SKM-1 treated with dmso at 0.1 percent for 144 hours (cell line): ENCODE measurements around the gene GNLY.
A peak's percentile ranks its signal among the peaks of the same experiment; 100 is the strongest.
"Not testable (repeated sequence)": the region's sequence is repeated elsewhere in the genome, so short reads cannot be mapped to it uniquely, and the experiment has no call there.

Experiments
- DNase-seq: peaks from one replicate; lab custom pipeline; 2025; ENCODE audit not compliant: unreplicated experiment; lab: John Stamatoyannopoulos, UW

Gene GNLY

DNA sequence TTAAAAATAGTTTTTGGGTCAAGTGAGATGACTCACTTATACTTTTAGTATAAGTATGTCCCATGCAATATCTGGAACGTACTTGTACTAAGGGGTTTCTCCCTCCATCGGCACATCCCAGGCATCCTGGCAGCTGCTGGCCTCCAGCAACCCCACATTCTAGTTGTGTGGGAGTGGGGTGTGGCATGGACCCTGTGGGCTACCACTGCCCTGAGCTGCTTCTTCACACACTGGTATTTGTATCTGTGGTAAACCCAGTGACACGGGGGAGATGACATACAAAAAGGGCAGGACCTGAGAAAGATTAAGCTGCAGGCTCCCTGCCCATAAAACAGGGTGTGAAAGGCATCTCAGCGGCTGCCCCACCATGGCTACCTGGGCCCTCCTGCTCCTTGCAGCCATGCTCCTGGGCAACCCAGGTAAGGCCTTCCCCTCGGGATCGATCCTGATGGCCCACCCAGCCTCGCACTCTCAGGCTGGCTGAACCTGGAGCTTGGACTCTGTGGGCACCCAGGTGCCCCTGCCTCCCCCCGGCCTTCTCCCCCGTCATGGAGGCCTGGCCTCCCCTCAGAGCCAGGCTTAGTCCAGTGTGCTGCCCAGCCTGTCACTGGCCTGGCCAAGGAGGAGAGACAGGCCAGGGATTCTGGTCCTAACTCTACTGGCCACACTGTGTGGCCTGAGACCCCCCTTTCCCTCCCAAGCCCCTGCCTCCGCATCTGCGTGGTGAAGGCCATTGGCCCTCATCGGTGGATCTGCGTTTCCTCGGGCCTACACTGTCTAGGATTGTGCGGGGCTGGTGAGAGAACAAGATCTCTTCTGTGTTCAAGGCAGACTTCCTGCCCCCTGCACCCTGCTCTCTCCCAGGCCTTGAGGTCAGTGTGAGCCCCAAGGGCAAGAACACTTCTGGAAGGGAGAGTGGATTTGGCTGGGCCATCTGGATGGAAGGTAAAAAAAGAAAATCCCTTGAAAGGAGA is at the start of gene GNLY:
GNLY (plus strand) TSS at position 307 of the 974 bp plus-strand sequence; CDS start at position 368, 61 bp downstream.
- DNase-seq, result no peak

DNA sequence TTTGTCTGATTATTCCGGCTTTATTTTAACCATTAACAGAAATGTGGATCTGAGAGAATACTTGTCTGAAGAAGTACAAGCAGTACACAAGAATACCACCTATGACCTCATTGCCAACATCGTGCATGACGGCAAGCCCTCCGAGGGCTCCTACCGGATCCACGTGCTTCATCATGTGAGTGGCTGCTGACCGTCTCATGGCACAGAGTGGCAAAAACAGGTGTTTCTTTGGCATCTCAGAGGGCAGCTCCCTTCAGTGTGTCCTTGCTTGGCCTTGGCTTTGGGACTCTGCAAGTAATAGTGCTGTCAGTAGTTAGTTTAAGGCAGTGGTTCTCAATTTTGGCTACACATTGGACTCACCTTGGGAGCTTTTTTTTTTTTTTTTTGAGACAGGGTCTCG is 49.2 kb upstream of the GNLY start:
- no peak for DNase-seq

DNA sequence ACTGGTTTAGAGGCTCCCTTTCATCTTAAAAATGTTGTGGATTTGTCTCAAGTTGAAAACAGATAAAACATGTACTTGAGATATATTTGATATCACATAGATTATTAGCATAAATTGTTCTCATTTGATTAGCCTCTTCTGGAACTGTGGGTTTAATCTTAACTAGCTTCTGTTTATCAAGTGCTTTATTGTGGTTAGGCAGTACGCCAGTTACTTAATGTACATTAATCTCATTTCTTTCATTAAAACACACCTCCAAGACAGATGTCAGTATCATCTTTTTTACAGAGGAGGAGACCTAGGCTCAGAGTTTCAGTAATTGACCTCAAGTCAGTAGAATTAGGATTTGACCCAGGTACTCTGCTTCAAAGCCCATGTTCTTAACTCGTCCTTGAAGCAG is 48.0 kb upstream of the GNLY start:
- DNase-seq, result no peak

DNA sequence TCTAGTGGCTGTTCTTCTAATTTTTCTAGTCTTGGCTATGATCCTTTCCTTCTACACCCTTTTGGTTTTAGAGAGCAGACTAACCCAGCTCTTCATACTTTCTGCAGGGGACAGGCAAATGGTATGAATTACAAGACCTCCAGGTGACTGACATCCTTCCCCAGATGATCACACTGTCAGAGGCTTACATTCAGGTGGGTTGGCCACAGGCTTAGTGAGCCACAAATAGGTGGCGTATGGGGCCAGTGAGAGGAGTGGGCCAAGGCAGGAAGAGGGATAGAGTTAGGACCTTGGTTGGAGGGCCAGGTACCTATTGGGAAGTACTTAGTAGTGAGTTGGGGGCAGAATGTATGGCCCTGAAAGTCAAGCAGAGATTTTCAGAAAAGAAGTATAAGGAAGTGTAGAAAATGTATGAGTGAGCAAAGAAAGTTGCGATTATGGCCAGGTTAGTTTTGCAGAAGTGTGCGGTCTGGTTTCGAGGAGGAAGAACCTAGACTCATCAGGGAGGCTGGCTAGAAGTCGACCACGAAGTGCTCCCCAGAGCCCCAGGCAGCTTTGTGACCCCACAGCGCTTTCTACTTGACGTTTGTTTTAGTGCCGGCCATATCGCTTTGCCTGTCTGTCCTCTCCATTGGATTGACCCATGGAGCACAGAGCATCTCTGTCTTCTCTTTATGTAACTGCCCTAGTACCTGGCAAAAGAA is 46.2 kb upstream of the GNLY start:
- DNase-seq, result peak; percentile 62

DNA sequence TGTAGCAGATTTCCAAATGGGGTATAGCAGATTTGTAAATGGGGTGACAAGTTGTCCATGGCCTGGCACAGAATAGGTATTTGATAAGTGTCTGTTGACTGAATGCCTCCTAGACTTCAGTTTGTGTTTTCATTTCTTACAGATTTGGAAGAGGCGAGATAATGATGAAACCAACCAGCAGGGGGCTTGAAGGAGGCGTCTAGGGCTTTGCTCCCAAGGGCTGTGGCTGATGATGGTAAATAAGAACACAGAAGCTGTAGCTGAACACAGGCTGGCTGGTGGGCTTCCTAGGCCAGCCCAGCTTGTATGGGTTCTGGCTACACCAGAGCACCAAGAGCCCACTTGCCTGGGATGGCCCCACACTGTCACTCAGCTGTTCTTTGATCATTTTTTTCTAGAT is 45.5 kb upstream of the GNLY start:
- peak; percentile 27 for DNase-seq

DNA sequence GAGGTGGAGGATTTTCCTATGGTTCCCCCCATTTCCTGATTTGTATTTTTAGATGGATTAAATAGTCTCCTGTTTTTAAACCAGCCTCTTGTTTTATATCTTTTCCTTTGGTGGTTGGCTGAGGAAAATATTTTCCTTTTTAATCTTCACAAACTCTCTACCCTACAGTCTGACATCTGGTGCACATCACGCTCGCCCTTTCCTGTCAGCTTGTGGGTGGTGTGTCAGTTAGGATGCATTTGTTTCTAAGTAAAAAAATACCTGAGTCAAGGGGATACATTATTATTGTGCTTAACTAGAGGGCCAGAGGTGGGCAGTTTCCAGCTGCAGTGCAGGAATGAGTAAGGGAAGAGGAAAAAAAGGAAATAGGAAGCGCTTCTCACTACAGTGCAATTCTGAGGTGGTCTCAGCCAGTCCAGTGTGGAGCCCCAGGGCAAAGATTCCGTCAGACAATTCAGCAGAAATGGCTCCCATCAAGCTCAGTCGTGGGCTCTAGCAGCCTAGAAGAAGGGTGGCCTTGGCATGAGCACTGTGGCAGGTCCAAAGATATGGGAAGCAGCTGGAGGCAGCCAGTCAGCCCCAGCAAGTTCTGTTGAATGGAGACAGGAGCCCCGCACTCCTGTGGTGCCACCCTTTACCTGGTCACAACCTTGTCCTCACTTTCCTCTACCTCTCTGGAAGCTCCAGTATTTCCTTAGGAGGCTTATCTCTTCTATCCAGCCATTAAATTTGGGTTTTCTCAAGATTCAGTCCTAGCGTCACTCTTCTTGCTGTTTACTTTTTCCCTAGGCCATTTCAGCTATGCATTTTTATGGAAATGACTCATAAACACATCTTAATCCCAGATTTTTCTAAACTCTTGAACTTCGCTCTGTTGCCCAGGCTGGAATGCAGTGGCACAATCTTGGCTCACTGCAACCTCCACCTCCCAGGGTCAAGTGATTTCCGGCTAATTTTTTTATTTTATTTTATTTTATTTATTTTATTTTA is 44.7 kb upstream of the GNLY start:
- no peak for DNase-seq

DNA sequence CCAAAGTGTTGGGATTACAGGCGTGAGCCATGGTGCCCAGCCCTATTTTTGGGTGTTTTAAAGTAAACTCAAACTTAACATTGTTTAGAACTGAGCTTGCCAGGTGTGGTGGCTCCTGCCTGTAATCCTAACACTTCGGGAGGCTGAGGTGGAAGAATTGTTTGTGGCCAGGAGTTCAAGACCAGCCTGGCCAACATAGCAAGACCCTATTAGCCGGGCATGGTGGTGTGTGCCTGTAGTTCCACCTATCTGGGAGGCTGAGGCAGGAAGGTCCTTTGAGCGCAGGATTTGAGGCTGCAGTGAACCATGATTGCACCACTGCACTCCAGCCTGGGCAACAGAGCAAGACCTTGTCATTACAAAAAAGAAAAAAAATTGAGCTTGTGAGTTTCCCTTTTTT is 43.7 kb upstream of the GNLY start:
- DNase-seq, result no peak

DNA sequence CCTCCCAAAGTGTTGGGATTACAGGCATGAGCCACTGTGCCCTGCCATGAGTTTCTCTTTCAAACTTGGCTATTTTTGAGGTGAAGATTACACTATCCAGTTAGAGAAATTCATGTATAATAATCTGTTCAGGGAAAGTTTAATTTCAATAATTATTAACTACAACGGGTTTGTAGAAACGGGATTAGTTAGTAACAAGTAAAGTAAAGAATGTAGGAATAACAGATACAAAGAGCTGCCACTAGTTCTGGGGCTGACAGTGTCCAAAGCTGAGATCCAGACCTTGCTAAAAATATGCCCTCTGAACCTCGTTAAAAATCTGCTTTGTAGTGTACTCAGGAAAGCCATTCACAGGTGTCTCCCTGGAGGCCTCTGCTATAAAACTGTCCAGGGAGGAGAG is 43.1 kb upstream of the GNLY start:
- DNase-seq, result no peak

DNA sequence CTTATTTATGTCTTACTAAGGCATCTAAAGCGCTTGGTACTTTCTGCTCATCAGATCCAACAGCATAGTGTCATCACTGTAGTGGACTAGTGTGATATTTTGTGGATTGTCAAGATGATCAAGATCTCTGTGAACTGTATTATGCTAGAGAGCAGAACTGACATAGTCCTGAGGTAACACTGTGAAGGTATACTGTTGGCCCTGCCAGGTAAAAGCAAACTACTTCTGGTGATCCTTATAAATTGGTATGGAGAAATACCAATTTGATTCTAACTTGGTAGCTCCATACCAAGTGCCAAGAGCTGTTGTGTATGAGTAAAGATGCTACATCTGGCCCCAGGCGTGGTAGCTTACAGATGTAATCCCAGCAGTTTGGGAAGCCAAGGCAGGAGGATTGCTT is 42.1 kb upstream of the GNLY start:
- DNase-seq, result no peak

DNA sequence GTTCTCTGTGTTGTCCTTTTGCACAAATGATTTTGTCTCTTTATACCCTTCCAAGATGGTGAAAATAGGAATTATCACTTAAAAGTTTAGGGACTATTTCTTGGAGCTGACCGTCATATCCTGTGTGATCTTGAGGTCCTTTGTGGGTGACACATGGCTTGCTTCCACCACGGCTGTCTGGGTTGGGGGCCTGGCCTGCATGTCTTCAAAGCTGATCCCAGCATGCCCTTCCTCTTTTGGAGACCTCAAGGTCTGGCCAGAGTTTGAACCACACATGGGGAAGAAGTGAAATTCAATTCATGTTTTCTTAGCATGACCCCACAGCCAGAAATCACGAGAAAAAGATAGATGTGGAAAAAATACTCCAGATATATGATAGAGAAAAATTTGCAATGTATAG is 40.2 kb upstream of the GNLY start:
- DNase-seq, result peak; percentile 86

DNA sequence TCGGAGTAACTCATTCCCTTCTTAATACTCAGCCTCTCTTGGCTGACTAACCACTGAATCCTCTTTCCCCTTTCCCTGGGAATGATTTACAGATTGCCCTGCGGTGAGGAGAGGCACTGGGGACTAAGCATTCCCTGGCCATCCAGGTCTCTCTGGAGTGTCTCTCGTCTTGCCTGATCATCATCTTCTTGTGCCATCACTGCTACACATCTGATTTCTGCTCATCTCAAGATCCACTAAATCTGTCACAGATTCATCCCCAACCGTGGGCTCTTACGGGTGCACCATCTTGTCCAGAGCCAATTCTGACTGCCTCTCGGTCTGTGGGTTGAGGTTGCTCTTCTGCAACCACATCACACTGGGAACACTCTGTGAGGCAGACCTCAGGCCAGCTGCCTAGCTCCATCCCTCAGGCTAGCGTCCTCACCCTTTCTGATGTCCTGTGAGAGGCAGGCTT is 38.2 kb upstream of the GNLY start:
- no peak for DNase-seq

DNA sequence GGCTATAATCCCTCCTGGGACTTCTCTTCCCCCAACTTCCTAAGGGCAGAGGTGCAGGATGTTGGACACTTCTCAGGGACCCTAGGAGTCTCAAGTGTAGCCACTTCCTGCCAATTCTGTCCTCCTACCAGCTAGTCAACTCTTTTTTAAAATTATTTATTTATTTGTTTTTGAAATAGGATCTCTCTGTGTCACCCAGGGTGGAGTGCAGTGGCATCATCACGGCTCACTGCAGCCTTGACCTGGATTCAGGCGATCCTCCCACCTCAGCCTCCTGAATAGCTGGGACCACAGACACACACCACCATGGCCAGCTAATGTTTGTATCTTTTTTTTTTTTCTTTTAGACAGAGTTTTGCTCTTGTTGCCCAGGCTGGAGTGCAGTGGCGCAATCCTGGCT is 37.7 kb upstream of the GNLY start:
- DNase-seq, result no peak

DNA sequence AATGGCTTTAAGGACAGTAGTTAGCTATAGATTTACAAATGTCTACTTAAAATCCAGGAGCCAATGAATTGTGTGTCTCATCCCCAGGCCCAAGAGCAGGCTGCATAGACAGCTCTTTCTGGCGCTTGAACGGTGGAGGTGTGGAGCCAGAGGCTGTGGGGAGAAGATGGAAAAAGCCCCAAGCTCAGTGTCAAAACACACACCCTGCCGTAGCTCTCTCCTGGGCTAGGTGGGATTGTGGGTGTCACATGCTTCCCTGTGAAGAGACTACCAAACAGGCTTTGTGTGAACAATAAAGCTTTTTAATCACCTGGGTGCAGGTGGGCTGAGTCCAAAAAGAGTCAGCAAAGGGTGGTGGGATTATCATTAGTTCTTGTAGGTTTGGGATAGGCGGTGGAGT is 36.8 kb upstream of the GNLY start:
- not testable (repeated sequence) for DNase-seq

DNA sequence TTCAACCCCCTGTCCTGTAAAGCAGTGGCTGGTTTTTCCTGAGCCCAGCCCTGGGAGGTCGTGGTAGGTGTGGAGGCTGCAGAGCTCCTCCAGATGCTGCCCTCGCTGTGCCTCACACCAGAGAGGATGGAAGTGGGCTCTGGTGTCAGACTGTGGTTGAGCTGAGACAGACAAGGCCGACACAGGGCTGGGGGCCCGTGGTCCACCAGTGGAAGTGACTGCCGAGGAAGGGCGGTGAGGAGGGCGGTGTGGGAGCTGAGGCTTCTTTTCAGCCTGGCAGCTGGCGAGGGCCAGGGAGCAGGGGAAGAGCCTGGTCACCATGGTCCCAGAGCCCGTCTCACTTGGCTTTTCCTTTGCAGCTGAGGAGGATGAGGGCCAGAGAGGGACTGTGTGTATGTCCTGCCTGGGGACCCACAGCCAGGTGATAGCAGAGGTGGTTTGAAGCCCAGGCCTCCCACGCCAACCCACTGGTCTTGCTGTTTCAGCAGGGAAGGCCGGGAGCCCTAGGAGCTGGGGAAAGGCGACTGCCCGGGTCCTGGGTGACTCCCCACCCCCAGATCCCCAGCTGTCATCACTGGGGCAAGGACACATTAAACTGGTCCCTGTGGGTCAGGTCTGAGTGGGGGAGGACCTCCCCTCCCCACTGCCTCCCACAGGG is 34.7 kb upstream of the GNLY start:
- no peak for DNase-seq

DNA sequence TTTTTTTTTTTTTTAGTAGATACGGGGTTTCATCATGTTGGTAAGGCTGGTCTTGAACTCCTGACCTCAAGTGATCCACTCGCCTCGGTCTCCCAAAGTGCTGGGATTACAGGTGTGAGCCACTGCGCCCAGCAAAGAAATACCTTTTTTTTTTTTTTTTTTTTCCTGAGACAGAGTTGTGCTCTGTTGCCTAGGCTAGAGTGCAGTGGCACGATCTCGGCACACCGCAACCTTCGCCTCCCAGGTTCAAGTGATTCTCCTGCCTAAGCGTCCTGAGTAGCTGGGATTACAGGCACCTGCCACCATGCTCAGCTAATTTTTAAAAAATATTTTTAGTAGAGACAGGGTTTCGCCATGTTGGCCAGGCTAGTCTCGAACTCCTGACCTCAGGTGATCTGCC is 33.9 kb upstream of the GNLY start:
- not testable (repeated sequence) for DNase-seq

DNA sequence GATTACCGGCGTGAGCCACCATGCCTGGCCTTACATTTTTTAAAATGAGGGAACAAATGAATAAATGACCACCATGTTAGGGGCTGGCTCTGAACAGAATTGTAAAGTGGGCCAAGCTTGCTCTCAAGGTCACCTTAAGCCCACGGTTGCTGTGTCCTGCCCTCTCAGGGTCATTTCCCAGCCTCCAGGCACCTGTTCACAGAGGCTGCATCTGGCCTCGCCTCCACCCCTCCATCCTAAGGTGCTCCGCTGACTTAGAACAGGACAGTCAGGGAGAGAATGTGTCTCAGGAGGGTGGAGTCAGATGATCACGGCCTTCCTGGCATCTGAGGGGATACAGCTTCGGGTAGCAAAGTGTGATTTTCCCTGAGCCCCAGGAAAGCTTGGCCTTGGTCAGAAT is 33.4 kb upstream of the GNLY start:
- DNase-seq, result no peak

DNA sequence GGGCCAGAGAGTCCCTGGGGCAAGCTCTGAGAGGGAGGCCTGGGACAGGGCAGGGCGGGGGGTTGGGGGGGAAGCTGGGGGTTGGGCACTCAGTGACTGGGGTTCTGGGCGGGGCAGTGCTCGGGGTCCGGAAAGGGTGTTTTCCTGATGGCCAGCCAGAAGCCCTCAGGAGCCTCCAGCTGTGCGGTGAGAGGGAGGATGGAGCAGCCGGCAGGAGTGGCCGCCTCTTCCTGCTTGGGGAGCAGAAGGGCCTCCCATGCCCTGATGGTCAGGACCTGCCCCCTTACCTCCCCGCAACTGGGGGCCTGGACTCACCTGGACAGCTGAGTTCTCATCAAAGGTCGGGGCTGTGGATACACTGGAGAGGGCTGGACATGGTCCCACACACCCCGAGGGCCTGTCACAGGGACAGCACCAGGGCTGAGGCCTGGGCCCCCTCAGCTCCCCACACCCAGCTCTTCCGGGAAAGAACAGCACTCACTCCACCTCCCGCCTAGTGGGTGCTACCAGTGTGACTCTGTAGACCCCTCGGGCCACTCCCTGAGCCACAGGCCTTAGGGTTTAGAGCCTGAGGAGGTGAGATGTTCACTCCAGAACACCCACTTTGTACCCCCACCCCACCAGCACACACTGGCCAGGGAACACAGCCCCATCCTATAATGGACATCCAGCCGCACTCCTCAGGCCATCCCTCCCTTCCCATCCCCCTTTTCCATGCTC is 32.9 kb upstream of the GNLY start:
- DNase-seq, result no peak

DNA sequence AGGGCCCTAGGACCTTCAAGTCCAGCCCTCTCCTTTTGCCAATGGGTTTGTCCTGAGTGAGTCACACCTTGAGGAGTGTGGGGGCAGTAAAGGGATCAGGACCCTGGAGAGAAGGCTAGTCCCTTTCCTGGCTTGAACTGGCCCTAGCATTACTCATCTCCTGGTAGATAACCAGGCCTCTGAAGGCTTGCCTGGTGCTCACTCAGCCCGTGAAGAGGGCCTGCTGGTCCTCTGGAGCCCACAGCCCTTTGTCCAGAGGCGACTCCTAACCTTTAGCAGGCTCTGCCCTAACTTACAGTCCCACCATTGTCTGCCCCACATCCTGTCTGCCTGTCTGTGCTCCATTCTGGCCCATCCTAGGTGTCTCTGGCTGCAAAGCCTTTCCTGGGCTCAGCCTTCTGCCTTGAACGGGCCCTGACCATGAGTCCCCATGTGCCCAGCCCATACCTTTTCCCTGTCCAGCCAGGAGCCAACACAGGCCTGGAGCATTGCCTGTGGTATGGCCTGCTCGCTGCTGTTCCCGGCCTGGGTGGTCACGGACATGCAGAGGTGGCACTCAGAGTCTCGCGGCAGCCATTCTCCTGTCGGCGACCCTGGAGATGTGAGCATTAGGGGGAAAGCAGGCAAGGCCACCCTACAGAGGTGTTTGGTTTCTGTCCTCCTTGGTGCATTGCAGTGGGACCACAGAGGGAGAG is 31.1 kb upstream of the GNLY start:
- no peak for DNase-seq
